RWPE2 (cell line): ENCODE data around the gene PSORS1C1.

Experiments
- ATAC-seq: fragments of 200-7000 bp; cut with Tn5 transposase; 3 replicates; pipeline ENCODE4 v1.9.1; 2021; ENCODE audit warnings: low read depth
- DNase-seq: peaks from one replicate; pipeline ENCODE4 v3.0.0-alpha.2; 2020; ENCODE audit warnings: low spot score
- H3K27ac ChIP-seq: fragments of 450-650 bp; 2 replicates; pipeline ENCODE4 v1.5.1; 2017; ENCODE audit warnings: mild to moderate bottlenecking; ENCODE audit not compliant: poor library complexity, severe bottlenecking
- H3K27me3 ChIP-seq: fragments of 250-450 bp; sonication (Bioruptor Pico); 2 replicates; pipeline ENCODE4 v1.5.1; 2021; ENCODE audit warnings: mild to moderate bottlenecking, moderate library complexity; ENCODE audit not compliant: insufficient read depth, poor library complexity, severe bottlenecking
- H3K36me3 ChIP-seq: fragments of 250-450 bp; sonication (Bioruptor Pico); 2 replicates; pipeline ENCODE4 v1.5.1; 2020; ENCODE audit warnings: low read depth, mild to moderate bottlenecking, moderate library complexity
- H3K4me1 ChIP-seq: fragments of 250-450 bp; sonication (Bioruptor Pico); 2 replicates; pipeline ENCODE4 v1.5.1; 2021; ENCODE audit warnings: mild to moderate bottlenecking, moderate library complexity; ENCODE audit not compliant: insufficient read depth, poor library complexity, severe bottlenecking
- H3K4me3 ChIP-seq: fragments of 250-450 bp; sonication (Bioruptor Pico); 2 replicates; pipeline ENCODE4 v1.5.1; 2021; ENCODE audit warnings: mild to moderate bottlenecking, moderate library complexity; ENCODE audit not compliant: severe bottlenecking
- H3K9me3 ChIP-seq: fragments of 250-450 bp; sonication (Bioruptor Pico); 2 replicates; pipeline ENCODE4 v1.5.1; 2021; ENCODE audit warnings: mild to moderate bottlenecking, moderate library complexity; ENCODE audit not compliant: severe bottlenecking
- CTCF ChIP-seq: fragments of 450-650 bp; IDR thresholded peaks from one replicate; pipeline ENCODE4 v1.5.1; 2017; ENCODE audit warnings: mild to moderate bottlenecking, moderate library complexity; ENCODE audit not compliant: poor library complexity, severe bottlenecking

Gene PSORS1C1

DNA sequence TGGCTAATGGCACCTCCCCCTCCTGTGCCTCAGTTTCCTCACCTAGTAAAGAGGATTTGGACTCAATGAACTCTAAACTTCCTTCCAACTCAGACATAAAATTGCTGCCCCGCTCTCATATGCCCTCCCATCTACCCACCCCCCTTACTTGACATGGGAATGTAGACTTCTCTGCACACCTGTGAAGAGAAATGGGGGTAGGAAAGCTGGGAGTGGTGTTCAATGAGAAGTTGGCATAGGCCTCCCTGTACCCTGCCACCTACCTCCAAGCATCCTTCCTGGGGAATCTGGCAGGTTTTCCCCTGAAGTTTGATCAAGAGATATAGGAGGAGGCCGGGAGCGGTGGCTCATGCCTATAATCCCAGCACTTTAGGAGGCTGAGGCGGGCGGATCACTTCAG is 59.8 kb downstream of the PSORS1C1 start:
- Histone ChIP-seq H3K4me3 (no peak overlapping the region), H3K4me1 (peaks cover 5% of the 10 kb centered on the region), H3K36me3 (no peaks in the 10 kb centered on the region), H3K27me3 (no peaks in the 10 kb centered on the region), H3K9me3 (no peaks in the 10 kb centered on the region), H3K27ac (no peak overlapping the region)
- no peak for TF ChIP-seq CTCF
- no peak for ATAC-seq
- no peak for DNase-seq

DNA sequence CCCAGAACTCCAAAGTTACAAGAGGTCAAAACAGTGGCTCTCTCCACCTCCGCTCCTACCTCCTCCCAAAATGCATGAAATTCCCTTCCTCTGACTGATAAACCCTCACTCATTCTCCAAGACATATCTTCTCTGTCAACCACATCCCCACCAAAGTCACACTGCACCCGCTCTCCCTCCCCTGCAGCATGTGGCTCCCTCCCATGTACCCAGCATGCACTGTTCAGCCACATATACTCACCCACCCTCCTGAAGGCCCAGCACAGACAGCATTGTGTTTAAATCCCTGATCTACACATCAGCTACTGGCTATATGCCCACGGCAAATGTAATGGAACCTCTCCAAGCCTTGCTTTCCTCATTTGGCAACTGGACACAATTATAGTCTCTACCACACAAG is 61.4 kb downstream of the PSORS1C1 start:
- H3K4me3 ChIP-seq = no peak overlapping the region
- H3K27ac ChIP-seq = no peak overlapping the region
- no peaks in the 10 kb centered on the region for H3K9me3 ChIP-seq
- H3K4me1 ChIP-seq = peaks cover 5% of the 10 kb centered on the region
- ATAC-seq (peak; percentile 9; the same call in 1 of the 3 replicates), DNase-seq (no peak)
- no peaks in the 10 kb centered on the region for H3K27me3 ChIP-seq
- no peaks in the 10 kb centered on the region for H3K36me3 ChIP-seq
- TF ChIP-seq CTCF = no peak

GRCh38 chr6:31178143-31179041 is 63.8 kb downstream of the PSORS1C1 start:
- Histone ChIP-seq H3K27ac (no peak overlapping the region), H3K4me3 (no peak overlapping the region), H3K27me3 (no peaks in the 10 kb centered on the region), H3K9me3 (no peaks in the 10 kb centered on the region), H3K4me1 (peaks cover 5% of the 10 kb centered on the region), H3K36me3 (no peaks in the 10 kb centered on the region)
- no peak for TF ChIP-seq CTCF
- ATAC-seq = peak; percentile 40; the same call in 1 of the 3 replicates
- no peak for DNase-seq

- TF ChIP-seq CTCF = no peak
- H3K36me3 ChIP-seq = no peaks in the 10 kb centered on the region
- H3K9me3 ChIP-seq = no peaks in the 10 kb centered on the region
- ATAC-seq (no peak; the same call in 2 of the 3 replicates), DNase-seq (no peak)
- no peaks in the 10 kb centered on the region for H3K27me3 ChIP-seq
- no peak overlapping the region for H3K27ac ChIP-seq
- no peak overlapping the region for H3K4me3 ChIP-seq
- peaks cover 5% of the 10 kb centered on the region for H3K4me1 ChIP-seq
These were observed 64.4 kb downstream of the PSORS1C1 start for GRCh38 chr6:31179042-31179386.

GRCh38 chr6:31179896-31180295 is 65.3 kb downstream of the PSORS1C1 start:
- no peak for ATAC-seq
- no peaks in the 10 kb centered on the region for H3K27me3 ChIP-seq
- no peak overlapping the region for H3K27ac ChIP-seq
- no peaks in the 10 kb centered on the region for H3K36me3 ChIP-seq
- no peak overlapping the region for H3K4me3 ChIP-seq
- no peaks in the 10 kb centered on the region for H3K9me3 ChIP-seq
- DNase-seq = no peak
- no peak for TF ChIP-seq CTCF
- H3K4me1 ChIP-seq = peaks cover 12% of the 10 kb centered on the region
